ENCODE data around the gene PDE4D.

DNA sequence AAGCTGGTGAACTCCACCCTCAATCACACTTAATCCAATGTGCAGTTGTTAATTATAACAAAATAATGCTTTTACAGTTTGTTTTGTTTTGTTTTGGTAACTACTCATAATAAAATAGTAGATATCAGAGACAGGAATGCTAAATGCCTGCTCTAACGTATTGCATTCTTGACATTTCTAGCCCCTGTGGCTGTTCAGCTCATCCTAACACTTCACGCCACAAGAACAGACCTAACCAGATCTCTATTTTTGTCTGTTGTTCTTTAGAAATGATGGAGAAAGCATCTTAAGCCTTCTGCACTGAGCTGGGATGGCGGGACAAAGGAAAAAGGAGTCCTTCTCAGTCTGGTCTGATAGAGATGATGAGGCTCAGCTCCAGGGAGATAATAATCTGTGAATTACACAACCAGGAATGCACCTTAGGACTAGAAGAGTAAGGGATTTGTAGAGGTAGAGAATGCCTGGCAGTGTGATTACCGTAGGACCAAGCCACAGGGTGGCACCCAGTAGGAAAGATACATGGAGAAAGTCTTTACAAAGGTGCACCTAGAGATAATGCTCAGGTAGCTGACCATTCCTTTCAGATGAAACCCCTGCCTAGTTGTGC lies 628.8 kb downstream of the PDE4D start:
- TF ChIP-seq YY1 (IDR thresholded peaks at IDR 0.05; ENCODE audit: insufficient read depth, insufficient read length): no peak
- no peak for TF ChIP-seq SUZ12 (IDR thresholded peaks at IDR 0.05; ENCODE audit: extremely low read depth, insufficient read depth, insufficient read length)
- no peak for TF ChIP-seq ZNF274 (IDR thresholded peaks at IDR 0.05; ENCODE audit: low read depth, low read length)

All from NT2/D1 (cell line).